ENCODE measurements around the gene OR10V1.
A peak's percentile ranks its signal among the peaks of the same experiment; 100 is the strongest.

OR10V1 gene

GRCh38 chr11:59668188-59668949 is 45.3 kb downstream of the OR10V1 start:
- DNase-seq (ENCODE audit: low spot score), result peak; percentile 69

GRCh38 chr11:59667812-59668187 is 45.8 kb downstream of the OR10V1 start:
- no peak for DNase-seq (ENCODE audit: low spot score)

- DNase-seq (ENCODE audit: low spot score), result no peak
These were observed 46.7 kb downstream of the OR10V1 start for GRCh38 chr11:59666969-59667368.

Data from hematopoietic multipotent progenitor cell treated with erythropoietin and hydrocortisone succinate and interleukin-3 and kit ligand, for 17 days (in vitro differentiated cells).